ENCODE results near the gene ELMO3.

ELMO3 gene

GRCh38 chr16:67164599-67165061 is 34.3 kb upstream of the ELMO3 start, which contains the start of gene HSF4:
HSF4 (plus strand) TSS chr16:67164745; CDS start chr16:67164812, 67 bp downstream.
- no peak for DNase-seq

- DNase-seq = no peak
These were observed 33.5 kb upstream of the ELMO3 start for GRCh38 chr16:67165121-67166078.

- no peak for DNase-seq
These were observed 32.8 kb upstream of the ELMO3 start for GRCh38 chr16:67166110-67166547.

- no peak for DNase-seq
These were observed 32.2 kb upstream of the ELMO3 start for GRCh38 chr16:67166598-67167168.

- DNase-seq = no peak
These were observed 31.3 kb upstream of the ELMO3 start for GRCh38 chr16:67167588-67167987.

DNA sequence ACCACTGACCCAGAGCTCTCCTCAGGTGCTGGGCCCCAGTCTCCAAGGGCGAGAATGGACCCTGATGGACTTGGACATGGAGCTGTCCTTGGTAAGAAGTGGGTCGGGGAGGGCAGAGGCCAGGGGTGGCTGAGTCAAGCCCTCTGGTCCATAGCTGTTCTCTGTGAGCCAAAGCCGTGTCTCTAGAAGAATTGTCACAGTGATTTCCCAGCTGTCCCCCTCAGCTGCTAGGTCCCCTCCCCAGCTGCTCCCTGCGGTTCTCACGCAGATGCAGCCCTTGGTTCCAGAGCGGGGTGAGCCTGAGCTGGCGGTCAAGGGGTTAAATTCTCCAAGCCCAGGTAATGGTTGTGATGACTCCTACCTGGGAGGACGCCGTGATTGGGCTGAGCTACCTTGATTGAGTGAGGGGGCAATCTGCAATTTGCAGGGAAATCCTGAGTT is 29.9 kb upstream of the ELMO3 start:
- no peak for DNase-seq

DNA sequence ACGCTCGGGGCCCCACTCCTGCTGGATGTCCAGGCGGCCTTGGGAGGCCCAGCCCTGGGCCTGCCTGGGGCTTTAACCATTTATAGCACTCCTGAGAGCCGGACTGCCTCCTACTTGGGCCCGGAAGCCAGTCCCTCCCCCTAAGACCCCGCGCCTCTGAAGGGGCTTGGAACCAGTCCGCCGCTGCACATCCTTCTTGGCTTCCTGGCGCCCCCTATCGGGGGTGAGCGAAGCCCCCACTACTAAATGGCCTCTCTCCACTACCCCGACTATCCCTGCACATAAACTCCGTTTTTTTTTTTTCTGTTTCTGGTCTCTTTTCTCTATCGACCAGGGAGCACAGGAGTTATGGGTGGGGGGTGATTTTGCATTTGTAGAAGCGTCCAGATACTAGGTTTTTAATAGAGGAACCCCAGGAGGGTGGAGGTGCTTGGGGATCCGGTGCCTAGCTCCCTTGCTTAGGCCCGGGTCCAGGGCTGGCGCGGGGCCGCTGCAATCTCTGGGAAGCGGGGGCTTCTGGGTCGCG is 29.2 kb upstream of the ELMO3 start:
- no peak for DNase-seq

DNA sequence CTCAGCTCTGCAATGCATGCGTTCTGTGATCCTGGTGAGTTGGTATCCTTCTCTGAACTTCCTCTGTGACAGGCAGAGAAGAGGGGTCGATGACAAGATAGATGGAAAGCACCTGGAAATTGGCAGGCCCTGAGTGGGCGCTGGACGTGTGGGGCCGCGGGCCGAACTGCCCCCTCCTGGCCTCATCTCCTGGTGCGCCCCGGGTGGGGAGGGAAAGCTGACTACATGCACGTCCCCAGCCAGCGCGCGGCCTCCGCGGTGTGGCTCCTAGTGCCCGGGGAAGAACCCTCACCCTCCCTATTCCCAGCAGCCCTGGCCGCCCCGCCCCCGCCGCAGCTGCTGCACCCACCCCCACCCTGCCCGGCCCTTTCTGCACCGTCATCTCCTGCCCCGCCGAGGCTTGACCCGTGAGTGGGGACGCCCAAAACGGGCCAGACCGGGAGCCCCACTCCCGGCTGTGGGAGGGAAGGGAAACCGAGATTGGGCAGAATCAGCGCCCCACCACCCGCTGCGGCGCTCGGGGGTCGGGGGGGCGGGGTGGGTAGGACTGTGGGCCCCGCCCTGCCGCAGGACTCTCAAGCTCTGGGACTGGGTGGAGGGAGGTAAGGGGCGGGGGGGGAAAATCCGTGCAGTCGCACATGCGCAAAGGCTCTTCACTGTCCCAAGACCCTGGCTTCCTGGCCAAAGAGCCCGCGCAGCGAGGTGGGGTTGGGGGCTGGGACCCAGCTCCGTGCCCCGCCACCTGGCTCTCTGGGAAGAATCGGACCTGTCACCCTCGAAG is 28.6 kb upstream of the ELMO3 start, which contains the start of gene NOL3:
TSS of gene NOL3 (plus strand) at position 371 of the 781 bp plus-strand sequence.
- DNase-seq = no peak

GRCh38 chr16:67170949-67171649 is 27.8 kb upstream of the ELMO3 start:
- DNase-seq = no peak

DNA sequence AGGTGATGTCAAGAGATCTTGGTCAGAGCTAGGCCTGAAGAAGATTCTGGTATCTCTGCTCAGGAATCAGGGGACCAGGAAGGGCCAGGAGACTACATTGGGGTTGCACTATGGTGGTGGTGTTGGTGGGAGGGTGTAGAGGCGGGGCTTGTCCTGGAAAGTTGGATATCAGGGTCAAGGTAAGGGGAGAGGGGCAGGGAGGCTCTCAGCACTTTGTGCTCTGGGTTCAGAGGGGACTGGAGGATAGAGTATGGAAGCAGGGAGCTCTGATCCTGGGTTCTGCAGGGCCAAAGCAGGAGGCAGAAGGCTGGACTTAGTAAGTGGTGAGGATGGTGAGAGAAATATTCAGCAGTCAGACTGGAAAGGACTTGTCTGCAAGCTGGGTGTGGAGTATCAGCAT is 25.6 kb upstream of the ELMO3 start:
- no peak for DNase-seq

GRCh38 chr16:67173808-67174705 is 24.9 kb upstream of the ELMO3 start:
- DNase-seq = no peak

DNA sequence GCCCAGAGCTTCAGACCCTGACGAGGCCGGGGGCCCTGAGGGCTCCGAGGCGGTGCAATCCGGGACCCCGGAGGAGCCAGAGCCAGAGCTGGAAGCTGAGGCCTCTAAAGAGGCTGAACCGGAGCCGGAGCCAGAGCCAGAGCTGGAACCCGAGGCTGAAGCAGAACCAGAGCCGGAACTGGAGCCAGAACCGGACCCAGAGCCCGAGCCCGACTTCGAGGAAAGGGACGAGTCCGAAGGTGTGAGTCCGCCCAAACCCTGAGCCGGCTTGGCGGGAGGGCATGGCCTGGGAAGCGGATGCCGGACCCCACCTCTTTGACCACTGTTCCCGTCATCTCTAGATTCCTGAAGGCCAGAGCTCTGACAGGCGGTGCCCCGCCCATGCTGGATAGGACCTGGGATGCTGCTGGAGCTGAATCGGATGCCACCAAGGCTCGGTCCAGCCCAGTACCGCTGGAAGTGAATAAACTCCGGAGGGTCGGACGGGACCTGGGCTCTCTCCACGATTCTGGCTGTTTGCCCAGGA is 24.2 kb upstream of the ELMO3 start:
- no peak for DNase-seq

GRCh38 chr16:67176662-67177061 is 22.3 kb upstream of the ELMO3 start:
- DNase-seq = no peak

GRCh38 chr16:67177743-67178699 is 20.9 kb upstream of the ELMO3 start:
- DNase-seq = peak; percentile 37

GRCh38 chr16:67179421-67180080 is 19.4 kb upstream of the ELMO3 start:
- DNase-seq = no peak

GRCh38 chr16:67180166-67180565 is 18.8 kb upstream of the ELMO3 start:
- DNase-seq = no peak

DNA sequence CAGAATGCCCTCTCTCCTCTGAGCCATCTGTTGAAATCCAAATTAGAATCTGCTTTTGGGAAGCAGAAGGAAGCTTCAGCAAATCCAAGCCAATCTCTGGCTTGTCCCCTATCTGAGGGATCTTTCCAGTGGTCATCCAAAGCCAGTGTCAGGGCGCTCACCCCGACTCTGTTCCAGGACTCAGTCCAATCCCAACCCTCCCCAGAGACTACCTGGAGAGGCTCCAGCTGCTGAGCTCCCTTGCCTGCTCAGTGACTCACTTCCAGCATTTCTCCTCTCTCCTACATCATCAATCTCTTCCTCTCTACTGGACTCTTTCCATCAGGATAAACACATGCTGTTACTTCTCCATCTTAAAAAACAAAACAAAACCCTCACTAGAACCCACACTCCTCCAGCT is 17.6 kb upstream of the ELMO3 start:
- DNase-seq = no peak

GRCh38 chr16:67182288-67182687 is 16.6 kb upstream of the ELMO3 start:
- DNase-seq = no peak

- no peak for DNase-seq
These were observed 15.7 kb upstream of the ELMO3 start for GRCh38 chr16:67183284-67183626.

Data from NCI-H2081 treated with DMSO at 0.1 percent for 48 hours (cell line).